ENCODE measurements around the gene IFT27. TPM values are rescaled to one million over a fixed set of nuclear protein-coding genes. Genes with fewer than 3 reads are reported as not detected.

IFT27 gene
- total RNA-seq (2014; rRNA removed; shearing (Covaris generic)): 7.6 and 10.3 TPM in 2 replicates

GRCh38 chr22:36775964-36776669 lies at the start of gene IFT27:
Gene IFT27 (minus strand): TSS chr22:36776119. CDS start chr22:36775707, 412 bp downstream.
- DNase-seq (ENCODE audit: low read depth): peak; percentile 100

GRCh38 chr22:36824655-36825054 lies 48.7 kb upstream of the IFT27 start:
- no peak for DNase-seq (ENCODE audit: low read depth)

GRCh38 chr22:36823186-36823839 lies 47.4 kb upstream of the IFT27 start:
- no peak for DNase-seq (ENCODE audit: low read depth)

GRCh38 chr22:36822581-36822980 lies 46.7 kb upstream of the IFT27 start:
- DNase-seq (ENCODE audit: low read depth): no peak

- no peak for DNase-seq (ENCODE audit: low read depth)
These were observed 43.2 kb upstream of the IFT27 start for GRCh38 chr22:36819112-36819511.

- peak; percentile 26 for DNase-seq (ENCODE audit: low read depth)
These were observed 42.2 kb upstream of the IFT27 start for GRCh38 chr22:36818010-36818642.

GRCh38 chr22:36817525-36817848 lies 41.6 kb upstream of the IFT27 start:
- no peak for DNase-seq (ENCODE audit: low read depth)

- DNase-seq (ENCODE audit: low read depth): peak; percentile 23
These were observed 41.0 kb upstream of the IFT27 start, which contains the start of gene PVALB for GRCh38 chr22:36816636-36817524. Gene PVALB (minus strand): TSS chr22:36817035. CDS start chr22:36817005, 30 bp downstream.

- DNase-seq (ENCODE audit: low read depth): no peak
These were observed 40.4 kb upstream of the IFT27 start for GRCh38 chr22:36816339-36816635.

- DNase-seq (ENCODE audit: low read depth): no peak
These were observed 39.8 kb upstream of the IFT27 start for GRCh38 chr22:36815558-36816338.

GRCh38 chr22:36814801-36815200 lies 38.9 kb upstream of the IFT27 start:
- DNase-seq (ENCODE audit: low read depth): no peak

GRCh38 chr22:36811094-36811800 lies 35.3 kb upstream of the IFT27 start:
- no peak for DNase-seq (ENCODE audit: low read depth)

- DNase-seq (ENCODE audit: low read depth): no peak
These were observed 33.4 kb upstream of the IFT27 start for GRCh38 chr22:36809351-36809750.

GRCh38 chr22:36808721-36809344 lies 32.9 kb upstream of the IFT27 start:
- no peak for DNase-seq (ENCODE audit: low read depth)

GRCh38 chr22:36807627-36808026 lies 31.7 kb upstream of the IFT27 start:
- no peak for DNase-seq (ENCODE audit: low read depth)

- DNase-seq (ENCODE audit: low read depth): no peak
These were observed 30.9 kb upstream of the IFT27 start for GRCh38 chr22:36806835-36807234.

GRCh38 chr22:36803358-36803757 lies 27.4 kb upstream of the IFT27 start:
- DNase-seq (ENCODE audit: low read depth): no peak

- no peak for DNase-seq (ENCODE audit: low read depth)
These were observed 22.8 kb upstream of the IFT27 start for GRCh38 chr22:36798674-36799066.

GRCh38 chr22:36797911-36798673 lies 22.2 kb upstream of the IFT27 start:
- DNase-seq (ENCODE audit: low read depth): no peak
